B cell (primary cell): ENCODE data around the gene LAT. TPM values are rescaled to one million over a fixed set of nuclear protein-coding genes. Genes with fewer than 3 reads are reported as not detected.

Source experiments
- ATAC-seq: fragments of 200-7000 bp; cut with Tn5 transposase; one replicate; pipeline ENCODE4 v1.10.0; 2021; ENCODE audit warnings: low read depth, mild to moderate bottlenecking, moderate number of reproducible peaks, moderate library complexity
- CTCF ChIA-PET: fragments of 350-600 bp; sonication (Branson Sonifier 250); formaldehyde crosslinking; loops from one replicate; lab custom pipeline; 2021; ENCODE audit warnings: antibody characterized with exemption, inconsistent platforms; lab: Charles Lee
- POLR2A ChIA-PET: fragments of 350-600 bp; sonication (Branson Sonifier 250); formaldehyde crosslinking; loops from one replicate; lab custom pipeline; 2021; ENCODE audit warnings: antibody characterized with exemption; lab: Charles Lee
- DNase-seq: peaks from one replicate; pipeline ENCODE4 v3.0.0; 2013
- H2AFZ ChIP-seq: 2 replicates; pipeline ENCODE4 v1.6.1; 2012; ENCODE audit warnings: mild to moderate bottlenecking, low read depth, low read length; ENCODE audit not compliant: insufficient read depth, poor library complexity, severe bottlenecking
- H3K27ac ChIP-seq, 2 donors: 1 replicate in 1 of 2; 2 replicates in 1 of 2; pipeline ENCODE4 v1.5.1; 2012 to 2013; ENCODE audit warnings: low read length in 2 of 2, mild to moderate bottlenecking in 2 of 2, moderate library complexity in 1 of 2
- H3K27me3 ChIP-seq, 4 experiments: fragments of 200-600 bp in 1 of 4; sonication (generic) in 1 of 4; replicated peaks in 1 of 4; 1 replicate in 2 of 4; 2 replicates in 2 of 4; pipeline versions ENCODE4 v1.6.1 to v1.7.0; 2013 to 2016; ENCODE audit warnings: low read length in 3 of 4, mild to moderate bottlenecking in 2 of 4, mixed read lengths in 1 of 4, moderate library complexity in 1 of 4; ENCODE audit not compliant: insufficient read depth in 4 of 4, control insufficient read depth in 3 of 4; ENCODE audit errors: control extremely low read depth in 1 of 4
- H3K36me3 ChIP-seq, 2 experiments: replicated peaks in 1 of 2; 1 replicate in 1 of 2; 2 replicates in 1 of 2; pipeline versions ENCODE4 v1.6.1 to v1.7.1; 2013; ENCODE audit warnings: low read length in 1 of 2; ENCODE audit not compliant: insufficient read depth in 2 of 2, control insufficient read depth in 1 of 2; ENCODE audit errors: control extremely low read depth in 1 of 2, extremely low read depth in 1 of 2
- H3K4me1 ChIP-seq, 2 donors: fragments of 200-600 bp in 1 of 2; sonication (generic) in 1 of 2; 1 replicate in 1 of 2; 2 replicates in 1 of 2; pipeline versions ENCODE4 v1.5.1 to v1.6.1; 2013 to 2017; ENCODE audit warnings: low read length in 2 of 2; ENCODE audit not compliant: control insufficient read depth in 2 of 2, insufficient read depth in 2 of 2
- H3K4me2 ChIP-seq: replicated peaks from 2 replicates; pipeline ENCODE3; 2012; ENCODE audit warnings: mild to moderate bottlenecking, low read depth, low read length; ENCODE audit not compliant: poor library complexity, severe bottlenecking
- H3K4me3 ChIP-seq, 5 experiments: fragments of 200-600 bp in 1 of 5; sonication (generic) in 1 of 5; 1 replicate in 3 of 5; 2 replicates in 2 of 5; pipeline versions ENCODE4 v1.5.1 to v1.7.0; 2011 to 2016; ENCODE audit warnings: low read length in 4 of 5, mild to moderate bottlenecking in 4 of 5, low read depth in 2 of 5, control low read depth in 1 of 5, moderate library complexity in 1 of 5; ENCODE audit not compliant: insufficient read depth in 1 of 5; ENCODE audit errors: control extremely low read depth in 1 of 5, extremely low read depth in 1 of 5
- H3K79me2 ChIP-seq: fragments of 200-600 bp; sonication (generic); one replicate; pipeline ENCODE4 v1.6.0; 2016; ENCODE audit warnings: low read length; ENCODE audit not compliant: control insufficient read depth, insufficient read depth
- H3K9ac ChIP-seq: fragments of 200-600 bp; sonication (generic); 2 replicates; pipeline ENCODE4 v1.6.1; 2017; ENCODE audit warnings: mild to moderate bottlenecking, low read length, moderate library complexity
- H3K9me3 ChIP-seq, 3 donors: one replicate each; pipeline versions ENCODE4 v1.6.1 to v1.7.1; 2013; ENCODE audit warnings: low read length in 2 of 3; ENCODE audit not compliant: control insufficient read depth in 2 of 3, insufficient read depth in 1 of 3; ENCODE audit errors: control extremely low read depth in 1 of 3
- H4K20me1 ChIP-seq: 2 replicates; pipeline ENCODE4 v1.6.0; 2012; ENCODE audit warnings: mild to moderate bottlenecking, low read length; ENCODE audit not compliant: insufficient read depth, control insufficient read depth, poor library complexity, severe bottlenecking
- H3K27ac Mint-ChIP-seq: one replicate; pipeline ENCODE4 v1.8.0; 2021; ENCODE audit warnings: mixed read lengths
- H3K27me3 Mint-ChIP-seq: one replicate; pipeline ENCODE4 v1.8.0; 2021; ENCODE audit warnings: mixed read lengths
- H3K4me1 Mint-ChIP-seq: one replicate; pipeline ENCODE4 v1.8.0; 2021; ENCODE audit warnings: mixed read lengths
- H3K4me3 Mint-ChIP-seq: one replicate; pipeline ENCODE4 v1.8.0; 2021; ENCODE audit warnings: mixed read lengths
- H3K9me3 Mint-ChIP-seq: one replicate; pipeline ENCODE4 v1.8.0; 2022; ENCODE audit warnings: mixed read lengths; ENCODE audit not compliant: insufficient read depth
- EZH2 ChIP-seq: IDR thresholded peaks from 2 replicates; pipeline ENCODE4 v1.6.1; 2012; ENCODE audit warnings: borderline replicate concordance, low read depth, mild to moderate bottlenecking, moderate library complexity, low read length; ENCODE audit not compliant: insufficient read depth, poor library complexity, severe bottlenecking
- WGBS: methylation state at CpG from one replicate; pipeline ENCODE4 v1.1.5; 2013; ENCODE audit warnings: missing lambda C conversion rate; ENCODE audit not compliant: insufficient coverage; 5-methylcytosine and 5-hydroxymethylcytosine counted together
- intact Hi-C: fragments of 100-400 bp; cut with micrococcal nuclease; formaldehyde crosslinking; loops from one replicate; pipeline ENCODE4 v1.10.0; 2022
- polyA plus RNA-seq: library from polyadenylated mRNA; depleted of rRNA; stranded (reverse); fragments of >200 nt; gene quantifications from 2 replicates; pipeline ENCODE4 v1.2.3, GENCODE V29; 2012
- total RNA-seq, 2 donors: library from RNA; stranded (reverse); fragments of 120-200 nt in 1 of 2; gene quantifications; 1 replicate in 1 of 2; 2 replicates in 1 of 2; pipeline versions ENCODE4 v1.2.3 to v1.2.4, GENCODE V29; 2013 to 2022
- TF ChIP-seq, protein P1 (sequence below): fragments of 200-600 bp; IDR thresholded peaks from one replicate; pipeline ENCODE4 v1.8.0; 2022; ENCODE audit warnings: antibody characterized with exemption, mild to moderate bottlenecking

Gene LAT
- total and polyA plus RNA-seq, 2 donors (not counting 1 experiment from before 2014, with no cell fraction given) = 10.6 to 12.2 TPM

DNA sequence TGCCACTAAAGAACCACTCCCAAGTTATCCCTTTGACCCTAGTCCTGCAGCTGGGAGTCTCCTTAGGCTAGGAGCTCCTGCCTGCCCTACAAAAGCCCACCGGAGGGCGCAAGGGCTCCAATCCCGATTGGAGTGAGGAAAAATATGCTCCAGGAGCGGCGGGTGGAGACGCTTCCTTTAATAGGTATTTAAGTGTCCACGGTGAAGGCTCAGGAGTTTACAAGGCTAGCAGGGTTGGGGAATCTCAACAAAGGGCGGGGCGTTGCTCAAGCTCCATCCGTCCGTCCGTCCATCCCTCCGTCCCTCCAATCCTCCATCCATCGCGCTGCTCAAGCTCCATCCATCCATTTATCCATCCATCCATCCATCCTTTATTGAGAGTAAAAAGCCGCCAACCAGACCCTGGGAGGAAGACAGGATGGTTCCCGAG is 10.8 kb upstream of the LAT start:
- Mint-ChIP-seq H3K27ac (peak overlapping the region; percentile 95), H3K4me1 (peaks cover 30% of the 10 kb centered on the region), H3K27me3 (no peaks in the 10 kb centered on the region), H3K9me3 (no peaks in the 10 kb centered on the region), H3K4me3 (peak overlapping the region; percentile 96)
- Histone ChIP-seq H3K4me2 (peak overlapping the region; percentile 98), H3K79me2 (peaks cover 30% of the 10 kb centered on the region), H3K9me3 (no peaks in the 10 kb centered on the region), H3K36me3 (peaks cover 0 to 21% of the 10 kb centered on the region in 2 experiments), H3K27me3 (no peaks in the 10 kb centered on the region), H2AFZ (peak overlapping the region; percentile 96), H3K27ac (peak overlapping the region; percentile 65 to 90), H3K9ac (peak overlapping the region; percentile 93), H3K4me3 (peak overlapping the region; percentile 75 to 95 (median 83)), H3K4me1 (peaks cover 13 to 17% of the 10 kb centered on the region in 2 donors), H4K20me1 (peaks cover 13% of the 10 kb centered on the region)
- 2% methylated on average over 11 of the region's 17 CpGs for WGBS
- ATAC-seq (peak; percentile 11), DNase-seq (no peak)
- TF ChIP-seq EZH2 = no peak
- TF ChIP-seq, protein P1, sequence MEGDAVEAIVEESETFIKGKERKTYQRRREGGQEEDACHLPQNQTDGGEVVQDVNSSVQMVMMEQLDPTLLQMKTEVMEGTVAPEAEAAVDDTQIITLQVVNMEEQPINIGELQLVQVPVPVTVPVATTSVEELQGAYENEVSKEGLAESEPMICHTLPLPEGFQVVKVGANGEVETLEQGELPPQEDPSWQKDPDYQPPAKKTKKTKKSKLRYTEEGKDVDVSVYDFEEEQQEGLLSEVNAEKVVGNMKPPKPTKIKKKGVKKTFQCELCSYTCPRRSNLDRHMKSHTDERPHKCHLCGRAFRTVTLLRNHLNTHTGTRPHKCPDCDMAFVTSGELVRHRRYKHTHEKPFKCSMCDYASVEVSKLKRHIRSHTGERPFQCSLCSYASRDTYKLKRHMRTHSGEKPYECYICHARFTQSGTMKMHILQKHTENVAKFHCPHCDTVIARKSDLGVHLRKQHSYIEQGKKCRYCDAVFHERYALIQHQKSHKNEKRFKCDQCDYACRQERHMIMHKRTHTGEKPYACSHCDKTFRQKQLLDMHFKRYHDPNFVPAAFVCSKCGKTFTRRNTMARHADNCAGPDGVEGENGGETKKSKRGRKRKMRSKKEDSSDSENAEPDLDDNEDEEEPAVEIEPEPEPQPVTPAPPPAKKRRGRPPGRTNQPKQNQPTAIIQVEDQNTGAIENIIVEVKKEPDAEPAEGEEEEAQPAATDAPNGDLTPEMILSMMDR = no peak
- intact Hi-C loops = loop anchor here (1.0 to 5.0 kb wide), 2 partner anchors 24 to 482 kb away; partner anchors contain the start of genes APOBR, CLN3 and NFATC2IP
- ChIA-PET CTCF (interaction anchor here (0.7 to 3.0 kb wide), 6 partner anchors 11 to 101 kb away, joined by 3 to 13 read pairs (median 4); no protein-coding TSS in a partner anchor), POLR2A (interaction anchor here (0.5 to 1.7 kb wide), 6 partner anchors 42 to 1091 kb away, joined by 3 to 9 read pairs (median 4); partner anchors contain the start of genes ATXN2L and TUFM)
